ENCODE results near the gene HSPG2. TPM values are rescaled to one million over a fixed set of nuclear protein-coding genes. Genes with fewer than 3 reads are reported as not detected.

The HSPG2 gene
- total and polyA plus RNA-seq, 9 of the 15 experiments (the other 6 are each of a cell fraction or from before 2014, with no cell fraction given), result 0.14 to 160 (median 15.7) TPM

DNA sequence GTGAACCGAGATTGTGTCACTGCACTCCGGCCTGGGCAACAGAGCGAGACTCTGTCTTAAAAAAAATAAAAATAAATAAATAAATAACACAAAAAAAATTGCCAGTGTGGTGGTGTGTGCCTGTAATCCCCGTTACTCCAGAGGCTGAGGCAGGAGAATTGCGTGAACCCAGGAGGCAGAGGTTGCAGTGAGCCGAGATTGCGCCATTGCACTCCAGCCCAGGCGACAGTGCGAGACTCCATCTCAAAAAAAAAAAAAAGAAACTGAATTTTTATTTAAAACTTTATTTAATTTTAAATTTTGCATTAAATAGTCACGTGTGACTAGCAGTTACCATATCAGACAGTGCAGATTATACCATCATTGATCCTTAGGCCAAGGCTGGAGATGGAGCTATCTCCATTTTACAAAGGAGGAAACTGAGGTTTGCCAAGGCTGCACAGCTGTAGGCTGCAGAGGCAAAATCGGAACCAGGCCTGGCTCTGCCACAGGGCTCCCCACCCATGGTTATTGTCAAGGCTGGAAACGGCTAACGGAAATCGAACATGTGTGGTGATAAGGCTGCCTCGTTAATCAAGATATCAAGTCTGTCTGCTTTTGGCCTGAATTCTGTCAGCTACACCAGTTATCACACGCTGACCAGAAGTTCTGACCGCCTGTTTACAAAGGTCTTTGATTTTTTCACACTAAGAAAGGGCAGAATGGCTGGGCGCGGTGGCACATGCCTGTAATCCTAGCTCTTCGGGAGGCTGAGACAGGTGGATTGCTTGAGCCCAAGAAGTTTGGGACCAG, 20.5 kb downstream of the HSPG2 start:
- in situ Hi-C loops (cut with MboI), result no loop called here
- TF ChIP-seq CBFA2T3 (IDR thresholded peaks at IDR 0.05) (peak; percentile 96), TBP (optimal IDR thresholded peaks at IDR 0.05; ENCODE audit: low read depth, low read length) (no peak), PRMT5 (CRISPR knock-in tag; IDR thresholded peaks at IDR 0.05) (no peak), PYGO2 (tag; IDR thresholded peaks at IDR 0.05) (no peak), NFIX (CRISPR knock-in tag; IDR thresholded peaks at IDR 0.05; ENCODE audit: low read depth) (no peak), GATA2 (CRISPR knock-in tag; IDR thresholded peaks at IDR 0.05) (peak; percentile 50; the same call in 1 of the 2 replicates), NEUROD1 (IDR thresholded peaks at IDR 0.05; ENCODE audit: borderline replicate concordance, low read depth, low read length, partially characterized antibody) (peak; percentile 20), BDP1 (IDR thresholded peaks at IDR 0.05; ENCODE audit: insufficient read depth, insufficient read length) (no peak), SREBF1 (IDR thresholded peaks at IDR 0.05; ENCODE audit: borderline replicate concordance, low read depth, low read length) (no peak), KAT2B (IDR thresholded peaks at IDR 0.05; ENCODE audit: low read depth, low read length) (no peak), CCAR2 (IDR thresholded peaks at IDR 0.05; ENCODE audit: low read depth, low read length) (no peak), SPI1 (IDR thresholded peaks at IDR 0.05; ENCODE audit: borderline replicate concordance, low read depth, low read length) (no peak), ZNF76 (CRISPR knock-in tag; IDR thresholded peaks at IDR 0.05; ENCODE audit: borderline replicate concordance) (no peak), TCFL5 (CRISPR knock-in tag; conservative IDR thresholded peaks at IDR 0.05) (no peak), ADNP (tag; IDR thresholded peaks at IDR 0.05) (no peak; the same call in 1 of the 2 replicates), MIER1 (IDR thresholded peaks at IDR 0.05; ENCODE audit: low read depth) (no peak)
- TF ChIP-seq, protein P1, sequence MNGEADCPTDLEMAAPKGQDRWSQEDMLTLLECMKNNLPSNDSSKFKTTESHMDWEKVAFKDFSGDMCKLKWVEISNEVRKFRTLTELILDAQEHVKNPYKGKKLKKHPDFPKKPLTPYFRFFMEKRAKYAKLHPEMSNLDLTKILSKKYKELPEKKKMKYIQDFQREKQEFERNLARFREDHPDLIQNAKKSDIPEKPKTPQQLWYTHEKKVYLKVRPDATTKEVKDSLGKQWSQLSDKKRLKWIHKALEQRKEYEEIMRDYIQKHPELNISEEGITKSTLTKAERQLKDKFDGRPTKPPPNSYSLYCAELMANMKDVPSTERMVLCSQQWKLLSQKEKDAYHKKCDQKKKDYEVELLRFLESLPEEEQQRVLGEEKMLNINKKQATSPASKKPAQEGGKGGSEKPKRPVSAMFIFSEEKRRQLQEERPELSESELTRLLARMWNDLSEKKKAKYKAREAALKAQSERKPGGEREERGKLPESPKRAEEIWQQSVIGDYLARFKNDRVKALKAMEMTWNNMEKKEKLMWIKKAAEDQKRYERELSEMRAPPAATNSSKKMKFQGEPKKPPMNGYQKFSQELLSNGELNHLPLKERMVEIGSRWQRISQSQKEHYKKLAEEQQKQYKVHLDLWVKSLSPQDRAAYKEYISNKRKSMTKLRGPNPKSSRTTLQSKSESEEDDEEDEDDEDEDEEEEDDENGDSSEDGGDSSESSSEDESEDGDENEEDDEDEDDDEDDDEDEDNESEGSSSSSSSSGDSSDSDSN (IDR thresholded peaks at IDR 0.05; ENCODE audit: borderline replicate concordance in 1 of 2, low read depth in 2 of 2, low read length in 2 of 2), result no peak
- TF ChIP-seq, protein P2, sequence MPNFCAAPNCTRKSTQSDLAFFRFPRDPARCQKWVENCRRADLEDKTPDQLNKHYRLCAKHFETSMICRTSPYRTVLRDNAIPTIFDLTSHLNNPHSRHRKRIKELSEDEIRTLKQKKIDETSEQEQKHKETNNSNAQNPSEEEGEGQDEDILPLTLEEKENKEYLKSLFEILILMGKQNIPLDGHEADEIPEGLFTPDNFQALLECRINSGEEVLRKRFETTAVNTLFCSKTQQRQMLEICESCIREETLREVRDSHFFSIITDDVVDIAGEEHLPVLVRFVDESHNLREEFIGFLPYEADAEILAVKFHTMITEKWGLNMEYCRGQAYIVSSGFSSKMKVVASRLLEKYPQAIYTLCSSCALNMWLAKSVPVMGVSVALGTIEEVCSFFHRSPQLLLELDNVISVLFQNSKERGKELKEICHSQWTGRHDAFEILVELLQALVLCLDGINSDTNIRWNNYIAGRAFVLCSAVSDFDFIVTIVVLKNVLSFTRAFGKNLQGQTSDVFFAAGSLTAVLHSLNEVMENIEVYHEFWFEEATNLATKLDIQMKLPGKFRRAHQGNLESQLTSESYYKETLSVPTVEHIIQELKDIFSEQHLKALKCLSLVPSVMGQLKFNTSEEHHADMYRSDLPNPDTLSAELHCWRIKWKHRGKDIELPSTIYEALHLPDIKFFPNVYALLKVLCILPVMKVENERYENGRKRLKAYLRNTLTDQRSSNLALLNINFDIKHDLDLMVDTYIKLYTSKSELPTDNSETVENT (CRISPR knock-in tag; IDR thresholded peaks at IDR 0.05), result no peak

More for the DNA sequence above, 20.5 kb downstream of the HSPG2 start:
- intact Hi-C loops (cut with micrococcal nuclease), result no loop called here
- Histone ChIP-seq H3K9me1 (ENCODE audit: control insufficient read depth, insufficient read depth, low read length) (no peaks in the 10 kb centered on the region), H3K4me1 (replicated peaks in 1 of 2; ENCODE audit: control insufficient read depth in 2 of 2, insufficient read depth in 2 of 2, low read length in 2 of 2) (peaks cover 77 to 78% of the 10 kb centered on the region in 2 experiments), H3K9ac (ENCODE audit: insufficient read depth in 1 of 2, low read depth in 2 of 2, low read length in 2 of 2) (peak overlapping the region in 1 of 2 experiments; percentile 76; a peak in 1 of 4 replicates), H3K27ac (ENCODE audit: extremely low read depth, low read depth, low read length) (peak overlapping the region; percentile 55), H3K4me2 (ENCODE audit: insufficient read depth, low read length) (peak overlapping the region; percentile 13), H3K4me3 (no peak overlapping the region), H4K20me1 (replicated peaks; ENCODE audit: control insufficient read depth, insufficient read depth, low read length) (no peaks in the 10 kb centered on the region), H2AFZ (ENCODE audit: low read depth, low read length) (no peak overlapping the region), H3K9me3 (replicated peaks; ENCODE audit: control insufficient read depth, insufficient read depth, low read depth, low read length) (no peaks in the 10 kb centered on the region), H3K79me2 (ENCODE audit: control insufficient read depth, insufficient read depth, low read length) (peaks cover 49% of the 10 kb centered on the region), H3K27me3 (ENCODE audit: control insufficient read depth in 2 of 2, insufficient read depth in 2 of 2, low read length in 2 of 2) (no peaks in the 10 kb centered on the region), H3K36me3 (ENCODE audit: control insufficient read depth, insufficient read depth, low read length) (peaks cover 23% of the 10 kb centered on the region; the same call in 1 of the 3 replicates)
- FAIRE-seq (peak; percentile 93), ATAC-seq (peak; percentile 12; the same call in 2 of the 3 replicates), DNase-seq (ENCODE audit: extremely low read depth in 1 of 4, low spot score in 3 of 4) (peak; percentile 56 to 83 (median 63))
- CTCF ChIA-PET (ENCODE audit: low intra/inter-chr PET ratio), result no interaction called here
- 40% methylated on average over 20 of the region's 20 CpGs for WGBS (ENCODE audit: insufficient coverage, low coverage, missing lambda C conversion rate)
- POLR2A ChIA-PET, result interaction anchor here (0.8 to 1.7 kb wide), 7 partner anchors 9 to 134 kb away, joined by 3 to 5 read pairs (median 3); partner anchors contain the start of gene USP48
- no TSS peak for BruUV-seq (replicated peaks)
